A673 (cell line): ENCODE results near the gene ITGB6.

Experiments
- EZH2 ChIP-seq: fragments of 200-600 bp; sonication (generic); IDR thresholded peaks from 2 replicates; pipeline ENCODE4 v1.6.1; 2017; ENCODE audit warnings: borderline replicate concordance, low read depth, mild to moderate bottlenecking, mixed read lengths, antibody characterized with exemption, low read length; ENCODE audit not compliant: poor library complexity, severe bottlenecking
- TF ChIP-seq, protein P1 (sequence below): fragments of 300-800, 200-600 bp; sonication (generic); conservative IDR thresholded peaks from 2 replicates; pipeline ENCODE4 v1.5.1; 2017; ENCODE audit warnings: low read depth, mild to moderate bottlenecking, antibody characterized with exemption, low read length, moderate library complexity, mixed read lengths

DNA sequence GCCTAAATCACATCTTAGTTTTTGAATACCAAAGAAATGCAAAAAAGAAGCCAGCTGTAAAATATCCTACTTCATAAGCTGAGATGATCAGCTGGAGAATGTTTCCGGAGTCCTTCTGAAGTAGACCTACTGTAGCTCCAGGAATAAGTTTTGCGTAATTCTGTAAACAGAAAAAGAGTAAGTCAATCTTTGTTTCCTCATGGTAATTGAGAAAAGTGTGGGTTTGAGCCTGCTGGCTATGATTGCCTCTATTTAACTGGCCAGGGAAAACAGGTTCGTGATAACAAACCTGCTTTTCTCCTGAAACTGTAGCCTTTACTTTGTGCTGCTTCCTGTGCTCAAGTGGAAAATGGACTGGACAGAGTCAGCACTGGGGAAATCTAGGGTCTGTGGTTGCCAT is 58.2 kb downstream of the ITGB6 start:
- TF ChIP-seq, protein P1, sequence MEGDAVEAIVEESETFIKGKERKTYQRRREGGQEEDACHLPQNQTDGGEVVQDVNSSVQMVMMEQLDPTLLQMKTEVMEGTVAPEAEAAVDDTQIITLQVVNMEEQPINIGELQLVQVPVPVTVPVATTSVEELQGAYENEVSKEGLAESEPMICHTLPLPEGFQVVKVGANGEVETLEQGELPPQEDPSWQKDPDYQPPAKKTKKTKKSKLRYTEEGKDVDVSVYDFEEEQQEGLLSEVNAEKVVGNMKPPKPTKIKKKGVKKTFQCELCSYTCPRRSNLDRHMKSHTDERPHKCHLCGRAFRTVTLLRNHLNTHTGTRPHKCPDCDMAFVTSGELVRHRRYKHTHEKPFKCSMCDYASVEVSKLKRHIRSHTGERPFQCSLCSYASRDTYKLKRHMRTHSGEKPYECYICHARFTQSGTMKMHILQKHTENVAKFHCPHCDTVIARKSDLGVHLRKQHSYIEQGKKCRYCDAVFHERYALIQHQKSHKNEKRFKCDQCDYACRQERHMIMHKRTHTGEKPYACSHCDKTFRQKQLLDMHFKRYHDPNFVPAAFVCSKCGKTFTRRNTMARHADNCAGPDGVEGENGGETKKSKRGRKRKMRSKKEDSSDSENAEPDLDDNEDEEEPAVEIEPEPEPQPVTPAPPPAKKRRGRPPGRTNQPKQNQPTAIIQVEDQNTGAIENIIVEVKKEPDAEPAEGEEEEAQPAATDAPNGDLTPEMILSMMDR = no peak
- TF ChIP-seq EZH2 = no peak
